GM13976 (cell line): ENCODE data around the gene ASPSCR1.

Experiments used
- DNase-seq: peaks from one replicate; pipeline ENCODE4 v3.0.0; 2012; ENCODE audit warnings: low spot score
- CTCF ChIP-seq: IDR thresholded peaks from 2 replicates; pipeline ENCODE4 v1.5.1; 2012; ENCODE audit warnings: borderline replicate concordance, mild to moderate bottlenecking; ENCODE audit not compliant: insufficient read depth; ENCODE audit errors: extremely low read depth, missing control alignments, control extremely low read depth
- in situ Hi-C: fragments of 300-500 bp; cut with MboI; formaldehyde crosslinking; loops from one replicate; pipeline ENCODE4 v1.12.0; 2022; ENCODE audit warnings: low sequenced_read_pairs, mixed read lengths, inconsistent platforms; ENCODE audit not compliant: unreplicated experiment

Gene ASPSCR1

GRCh38 chr17:81968396-81968745 lies 9.1 kb upstream of the ASPSCR1 start:
- in situ Hi-C loops: no loop called here
- no peak for DNase-seq
- no peak for TF ChIP-seq CTCF

GRCh38 chr17:81968850-81969812 lies 8.3 kb upstream of the ASPSCR1 start:
- no peak for TF ChIP-seq CTCF
- DNase-seq: no peak
- in situ Hi-C loops: no loop called here

GRCh38 chr17:81973432-81973831 lies 4.0 kb upstream of the ASPSCR1 start:
- no peak for TF ChIP-seq CTCF
- no peak for DNase-seq
- in situ Hi-C loops: no loop called here

GRCh38 chr17:81976332-81977210 lies 858 bp upstream of the ASPSCR1 start:
- in situ Hi-C loops: no loop called here
- TF ChIP-seq CTCF: no peak
- DNase-seq: no peak

GRCh38 chr17:81978524-81979298 lies 1.3 kb downstream of the ASPSCR1 start:
- DNase-seq: no peak
- TF ChIP-seq CTCF: no peak
- in situ Hi-C loops: no loop called here

GRCh38 chr17:81980122-81980521 lies 2.7 kb downstream of the ASPSCR1 start:
- in situ Hi-C loops: no loop called here
- TF ChIP-seq CTCF: no peak

More at GRCh38 chr17:81980122-81980521, 2.7 kb downstream of the ASPSCR1 start:
- no peak for DNase-seq
